ENCODE results near the gene DNHD1. TPM values are rescaled to one million over a fixed set of nuclear protein-coding genes. Genes with fewer than 3 reads are reported as not detected.

The DNHD1 gene
- total and polyA plus RNA-seq, 2 experiments from 2014 or later = 7.3 to 7.9 TPM

- Histone ChIP-seq H3K27ac (no peak overlapping the region), H3K4me3 (no peak overlapping the region)
These were observed 119.0 kb downstream of the DNHD1 start for GRCh38 chr11:6615882-6616585.

GRCh38 chr11:6616596-6617250 is 119.6 kb downstream of the DNHD1 start:
- H3K4me1 ChIP-seq (ENCODE audit: insufficient read depth) = peaks cover 18% of the 10 kb centered on the region
- TF ChIP-seq EZH2 (IDR thresholded peaks at IDR 0.05; ENCODE audit: borderline replicate concordance) (no peak), CTCF (IDR thresholded peaks at IDR 0.05; ENCODE audit: poor library complexity) (no peak), EZH2phosphoT487 (IDR thresholded peaks at IDR 0.05; ENCODE audit: low read depth, severe bottlenecking, unreplicated experiment) (no peak)
- WGBS (ENCODE audit: low lambda C conversion rate, missing lambda C conversion rate) = 94% methylated on average over 14 of the region's 14 CpGs

More at GRCh38 chr11:6615882-6616585, 119.0 kb downstream of the DNHD1 start:
- no peaks in the 10 kb centered on the region for H4K20me1 ChIP-seq (ENCODE audit: insufficient read depth, poor library complexity, severe bottlenecking)
- no peaks in the 10 kb centered on the region for H3K36me3 ChIP-seq (replicated peaks; ENCODE audit: insufficient read depth, low read depth)
- no peaks in the 10 kb centered on the region for H3K9me3 ChIP-seq (ENCODE audit: low read depth)
- no peaks in the 10 kb centered on the region for H3K9me2 ChIP-seq (replicated peaks; ENCODE audit: insufficient read depth)
- peaks cover 18% of the 10 kb centered on the region for H3K4me1 ChIP-seq (ENCODE audit: insufficient read depth)
- WGBS (ENCODE audit: low lambda C conversion rate, missing lambda C conversion rate) = 96% methylated on average over 8 of the region's 9 CpGs
- H3K4me2 ChIP-seq = no peak overlapping the region
- H2AFZ ChIP-seq = no peak overlapping the region
- no peak for DNase-seq (ENCODE audit: low spot score)
- H3K27me3 ChIP-seq = no peaks in the 10 kb centered on the region
- TF ChIP-seq CTCF (IDR thresholded peaks at IDR 0.05; ENCODE audit: poor library complexity) (no peak), EZH2 (IDR thresholded peaks at IDR 0.05; ENCODE audit: borderline replicate concordance) (no peak), EZH2phosphoT487 (IDR thresholded peaks at IDR 0.05; ENCODE audit: low read depth, severe bottlenecking, unreplicated experiment) (no peak)
- H3K79me2 ChIP-seq = peaks cover 21% of the 10 kb centered on the region

GRCh38 chr11:6617315-6617781 is 120.3 kb downstream of the DNHD1 start:
- no peak for DNase-seq (ENCODE audit: low spot score)
- H3K4me3 ChIP-seq = no peak overlapping the region

More at GRCh38 chr11:6616596-6617250, 119.6 kb downstream of the DNHD1 start:
- H3K4me3 ChIP-seq = no peak overlapping the region
- H3K79me2 ChIP-seq = peaks cover 15% of the 10 kb centered on the region
- H3K36me3 ChIP-seq (replicated peaks; ENCODE audit: insufficient read depth, low read depth) = no peaks in the 10 kb centered on the region
- no peaks in the 10 kb centered on the region for H3K9me3 ChIP-seq (ENCODE audit: low read depth)
- H3K27ac ChIP-seq = no peak overlapping the region
- H3K4me2 ChIP-seq = no peak overlapping the region
- H2AFZ ChIP-seq = no peak overlapping the region
- no peak for DNase-seq (ENCODE audit: low spot score)
- H4K20me1 ChIP-seq (ENCODE audit: insufficient read depth, poor library complexity, severe bottlenecking) = no peaks in the 10 kb centered on the region
- H3K27me3 ChIP-seq = no peaks in the 10 kb centered on the region
- H3K9me2 ChIP-seq (replicated peaks; ENCODE audit: insufficient read depth) = no peaks in the 10 kb centered on the region

More at GRCh38 chr11:6617315-6617781, 120.3 kb downstream of the DNHD1 start:
- H2AFZ ChIP-seq = no peak overlapping the region
- no peaks in the 10 kb centered on the region for H3K9me3 ChIP-seq (ENCODE audit: low read depth)
- peak overlapping the region; percentile 5 for H3K27ac ChIP-seq
- peaks cover 15% of the 10 kb centered on the region for H3K79me2 ChIP-seq
- no peaks in the 10 kb centered on the region for H4K20me1 ChIP-seq (ENCODE audit: insufficient read depth, poor library complexity, severe bottlenecking)
- peaks cover 18% of the 10 kb centered on the region for H3K4me1 ChIP-seq (ENCODE audit: insufficient read depth)
- H3K4me2 ChIP-seq = peak overlapping the region; percentile 90
- 95% methylated on average over 5 of the region's 5 CpGs for WGBS (ENCODE audit: low lambda C conversion rate, missing lambda C conversion rate)
- no peaks in the 10 kb centered on the region for H3K36me3 ChIP-seq (replicated peaks; ENCODE audit: insufficient read depth, low read depth)
- no peaks in the 10 kb centered on the region for H3K27me3 ChIP-seq
- TF ChIP-seq CTCF (IDR thresholded peaks at IDR 0.05; ENCODE audit: poor library complexity) (no peak), EZH2 (IDR thresholded peaks at IDR 0.05; ENCODE audit: borderline replicate concordance) (no peak), EZH2phosphoT487 (IDR thresholded peaks at IDR 0.05; ENCODE audit: low read depth, severe bottlenecking, unreplicated experiment) (no peak)
- no peaks in the 10 kb centered on the region for H3K9me2 ChIP-seq (replicated peaks; ENCODE audit: insufficient read depth)

All from hepatocyte (in vitro differentiated cells).